Loucy (cell line): ENCODE results near the gene CHCHD5.
"Not testable (repeated sequence)": the region's sequence is repeated elsewhere in the genome, so short reads cannot be mapped to it uniquely, and the experiment has no call there.

Experiments used
- H2AFZ ChIP-seq: fragments of 200-600 bp; sonication (generic); 2 replicates; pipeline ENCODE4 v1.6.0; 2016; ENCODE audit warnings: antibody characterized with exemption, mild to moderate bottlenecking, low read length, moderate library complexity
- H3F3A ChIP-seq: fragments of 200-600 bp; 2 replicates; pipeline ENCODE4 v1.6.0; 2016; ENCODE audit warnings: antibody characterized with exemption, low read depth, mild to moderate bottlenecking
- H3K27me3 ChIP-seq: fragments of 200-600 bp; sonication (generic); 2 replicates; pipeline ENCODE4 v1.6.1; 2014; ENCODE audit warnings: low read length, mild to moderate bottlenecking; ENCODE audit not compliant: insufficient read depth, poor library complexity, severe bottlenecking
- H3K36me3 ChIP-seq: fragments of 200-600 bp; sonication (generic); 2 replicates; pipeline ENCODE4 v1.6.1; 2016; ENCODE audit warnings: low read length; ENCODE audit not compliant: insufficient read depth
- H3K4me1 ChIP-seq: fragments of 200-600 bp; sonication (generic); 2 replicates; pipeline ENCODE4 v1.5.1; 2014; ENCODE audit warnings: low read length, mild to moderate bottlenecking; ENCODE audit not compliant: insufficient read depth, poor library complexity, severe bottlenecking
- H3K4me2 ChIP-seq: fragments of 200-600 bp; sonication (generic); 2 replicates; pipeline ENCODE4 v1.6.0; 2014; ENCODE audit warnings: antibody characterized with exemption, low read length, low read depth, mild to moderate bottlenecking; ENCODE audit not compliant: poor library complexity, severe bottlenecking
- H3K4me3 ChIP-seq: fragments of 200-600 bp; sonication (generic); 2 replicates; pipeline ENCODE4 v1.5.1; 2014; ENCODE audit warnings: low read length, mild to moderate bottlenecking, mixed read lengths; ENCODE audit not compliant: poor library complexity, severe bottlenecking
- H3K79me2 ChIP-seq: fragments of 200-600 bp; sonication (generic); 2 replicates; pipeline ENCODE4 v1.6.1; 2014; ENCODE audit warnings: low read length; ENCODE audit not compliant: insufficient read depth
- H3K9ac ChIP-seq: fragments of 200-600 bp; sonication (generic); 2 replicates; pipeline ENCODE4 v1.6.0; 2014; ENCODE audit warnings: mild to moderate bottlenecking, low read depth, low read length, moderate library complexity; ENCODE audit not compliant: poor library complexity, severe bottlenecking
- H3K9me2 ChIP-seq: fragments of 200-600 bp; sonication (generic); replicated peaks from 2 replicates; pipeline ENCODE4 v1.6.1; 2016; ENCODE audit warnings: low read depth, low read length, mixed read lengths
- H3K9me3 ChIP-seq: fragments of 200-600 bp; sonication (generic); 2 replicates; pipeline ENCODE4 v1.6.1; 2014; ENCODE audit warnings: mild to moderate bottlenecking, antibody characterized with exemption, low read length, low read depth; ENCODE audit not compliant: insufficient read depth
- H4K20me1 ChIP-seq: fragments of 200-600 bp; sonication (generic); 2 replicates; pipeline ENCODE4 v1.6.0; 2014; ENCODE audit warnings: antibody characterized with exemption, low read length, mild to moderate bottlenecking; ENCODE audit not compliant: insufficient read depth, poor library complexity, severe bottlenecking
- EZH2phosphoT487 ChIP-seq: fragments of 200-600 bp; IDR thresholded peaks from 2 replicates; pipeline ENCODE4 v1.6.1; 2018; ENCODE audit warnings: antibody characterized with exemption, mild to moderate bottlenecking, moderate library complexity, borderline replicate concordance
- TF ChIP-seq, protein P1 (sequence below): fragments of 200-600 bp; sonication (generic); conservative IDR thresholded peaks from 2 replicates; pipeline ENCODE4 v1.5.1; 2014; ENCODE audit warnings: mild to moderate bottlenecking, antibody characterized with exemption, low read length

Gene CHCHD5

DNA sequence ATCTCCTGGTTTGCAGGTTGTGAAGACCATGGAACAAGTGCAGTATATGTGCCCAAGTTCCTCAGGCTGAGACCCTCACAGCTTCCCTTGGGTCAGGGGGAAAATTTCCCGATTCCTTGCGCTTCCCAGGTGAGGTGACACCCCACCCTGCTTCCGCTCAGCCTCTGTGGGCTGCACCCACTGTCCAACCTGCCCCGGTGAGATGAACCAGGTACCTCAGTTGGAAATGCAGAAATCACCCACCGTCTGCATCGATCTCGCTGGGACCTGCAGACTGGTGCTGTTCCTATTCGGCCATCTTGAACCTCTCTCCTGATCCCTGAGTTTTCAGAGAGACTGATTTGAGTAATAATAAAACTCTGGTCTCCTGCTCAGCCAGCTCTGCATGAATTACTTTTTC is 30.6 kb downstream of the CHCHD5 start:
- Histone ChIP-seq H3K9me3 (no peaks in the 10 kb centered on the region), H3K9me2 (no peaks in the 10 kb centered on the region), H2AFZ (no peak overlapping the region), H3F3A (no peaks in the 10 kb centered on the region), H3K27me3 (no peaks in the 10 kb centered on the region), H3K9ac (no peak overlapping the region), H4K20me1 (no peaks in the 10 kb centered on the region), H3K4me2 (no peak overlapping the region), H3K36me3 (no peaks in the 10 kb centered on the region), H3K4me3 (no peak overlapping the region), H3K79me2 (no peaks in the 10 kb centered on the region), H3K4me1 (no peaks in the 10 kb centered on the region)
- TF ChIP-seq EZH2phosphoT487: no peak

DNA sequence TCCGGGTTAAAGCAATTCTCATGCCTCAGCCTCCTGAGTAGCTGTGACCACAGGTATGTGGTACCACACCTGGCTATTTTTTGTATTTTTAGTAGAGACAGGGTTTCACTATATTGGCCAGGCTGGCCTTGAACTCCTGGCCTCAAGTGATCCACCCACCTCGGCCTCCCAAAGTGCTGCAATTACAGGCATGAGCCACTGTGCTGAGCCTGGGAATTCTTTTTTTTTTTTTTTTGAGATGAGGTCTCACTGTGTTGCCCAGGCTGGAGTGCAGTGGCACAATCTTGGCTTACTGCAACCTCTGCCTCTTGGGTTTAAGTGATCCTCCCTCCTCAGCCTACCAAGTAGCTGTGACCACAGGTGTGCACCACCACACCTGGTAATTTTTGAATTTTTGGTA is 31.4 kb downstream of the CHCHD5 start:
- H3K27me3 ChIP-seq, H3K9ac ChIP-seq, H3K9me3 ChIP-seq, H2AFZ ChIP-seq, H3K4me3 ChIP-seq, H3K4me1 ChIP-seq, H3K36me3 ChIP-seq, H3F3A ChIP-seq, H3K4me2 ChIP-seq, H3K79me2 ChIP-seq, H4K20me1 ChIP-seq, H3K9me2 ChIP-seq: not testable (repeated sequence)

DNA sequence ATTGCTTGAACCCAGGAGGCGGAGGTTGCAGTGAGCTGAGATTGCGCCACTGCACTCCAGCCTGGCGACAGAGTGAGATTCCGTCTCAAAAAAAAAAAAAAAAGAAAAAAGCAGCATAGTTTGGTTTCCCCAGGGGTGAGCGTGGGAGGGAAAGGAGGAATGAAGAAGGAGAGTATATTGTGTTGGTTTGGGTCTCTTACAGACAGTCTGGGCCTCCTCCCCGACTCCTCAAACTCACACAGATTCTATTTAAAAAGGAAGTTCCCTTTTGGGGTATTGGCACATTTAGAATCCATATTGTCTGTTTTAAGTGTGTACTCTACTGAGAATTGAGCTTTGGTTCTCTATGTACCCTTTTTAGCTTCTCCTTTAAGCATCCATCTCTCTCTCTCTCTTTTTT is 34.0 kb downstream of the CHCHD5 start:
- H3K4me2 ChIP-seq: no peak overlapping the region
- no peak overlapping the region for H3K4me3 ChIP-seq
- H3K9ac ChIP-seq: no peak overlapping the region
- no peaks in the 10 kb centered on the region for H3K79me2 ChIP-seq
- no peaks in the 10 kb centered on the region for H3K9me3 ChIP-seq
- H3K9me2 ChIP-seq: no peaks in the 10 kb centered on the region
- no peaks in the 10 kb centered on the region for H3K36me3 ChIP-seq
- no peaks in the 10 kb centered on the region for H3K27me3 ChIP-seq
- TF ChIP-seq EZH2phosphoT487: no peak
- TF ChIP-seq, protein P1, sequence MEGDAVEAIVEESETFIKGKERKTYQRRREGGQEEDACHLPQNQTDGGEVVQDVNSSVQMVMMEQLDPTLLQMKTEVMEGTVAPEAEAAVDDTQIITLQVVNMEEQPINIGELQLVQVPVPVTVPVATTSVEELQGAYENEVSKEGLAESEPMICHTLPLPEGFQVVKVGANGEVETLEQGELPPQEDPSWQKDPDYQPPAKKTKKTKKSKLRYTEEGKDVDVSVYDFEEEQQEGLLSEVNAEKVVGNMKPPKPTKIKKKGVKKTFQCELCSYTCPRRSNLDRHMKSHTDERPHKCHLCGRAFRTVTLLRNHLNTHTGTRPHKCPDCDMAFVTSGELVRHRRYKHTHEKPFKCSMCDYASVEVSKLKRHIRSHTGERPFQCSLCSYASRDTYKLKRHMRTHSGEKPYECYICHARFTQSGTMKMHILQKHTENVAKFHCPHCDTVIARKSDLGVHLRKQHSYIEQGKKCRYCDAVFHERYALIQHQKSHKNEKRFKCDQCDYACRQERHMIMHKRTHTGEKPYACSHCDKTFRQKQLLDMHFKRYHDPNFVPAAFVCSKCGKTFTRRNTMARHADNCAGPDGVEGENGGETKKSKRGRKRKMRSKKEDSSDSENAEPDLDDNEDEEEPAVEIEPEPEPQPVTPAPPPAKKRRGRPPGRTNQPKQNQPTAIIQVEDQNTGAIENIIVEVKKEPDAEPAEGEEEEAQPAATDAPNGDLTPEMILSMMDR: no peak
- no peaks in the 10 kb centered on the region for H3K4me1 ChIP-seq
- H2AFZ ChIP-seq: no peak overlapping the region
- no peaks in the 10 kb centered on the region for H3F3A ChIP-seq
- no peaks in the 10 kb centered on the region for H4K20me1 ChIP-seq

DNA sequence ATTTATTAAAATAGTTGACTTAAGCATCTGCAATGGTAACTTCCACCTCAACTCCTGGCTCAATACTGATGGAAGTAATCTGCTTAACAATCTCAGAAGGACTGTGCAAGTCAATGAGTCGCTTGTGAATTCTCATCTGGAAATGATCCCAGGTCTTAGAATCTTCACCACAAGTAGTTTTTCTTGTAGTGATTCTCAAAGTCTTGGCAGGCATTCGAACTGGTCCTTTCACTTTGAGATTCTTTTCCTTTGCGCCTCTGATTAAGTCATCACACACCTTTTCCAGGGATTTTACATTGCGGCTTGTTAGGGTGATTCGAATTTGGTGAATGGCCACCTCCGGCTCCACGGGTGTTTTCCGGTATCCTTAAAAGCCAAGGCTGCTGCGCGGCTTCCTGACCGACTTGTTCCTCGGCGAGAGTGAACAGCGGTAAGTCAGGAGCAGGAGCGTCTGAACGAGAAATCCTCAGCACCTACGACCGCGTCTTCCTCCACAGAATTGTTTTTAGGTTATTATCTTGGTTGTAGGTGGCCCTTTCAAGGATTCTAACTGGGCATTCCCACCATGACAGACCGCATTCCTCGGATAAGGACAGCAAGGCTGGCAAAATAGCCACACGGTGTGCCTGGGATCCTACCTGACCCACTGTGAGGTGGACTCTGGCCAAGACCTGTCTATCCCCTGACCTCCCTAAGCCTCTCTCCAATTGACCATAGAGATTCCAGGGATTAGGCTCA is 37.5 kb downstream of the CHCHD5 start:
- no peaks in the 10 kb centered on the region for H3F3A ChIP-seq
- no peaks in the 10 kb centered on the region for H3K79me2 ChIP-seq
- no peaks in the 10 kb centered on the region for H3K9me2 ChIP-seq
- H3K4me3 ChIP-seq: no peak overlapping the region
- no peaks in the 10 kb centered on the region for H3K36me3 ChIP-seq
- H3K4me2 ChIP-seq: no peak overlapping the region
- H4K20me1 ChIP-seq: no peaks in the 10 kb centered on the region
- peaks cover 8% of the 10 kb centered on the region for H3K4me1 ChIP-seq
- H3K27me3 ChIP-seq: no peaks in the 10 kb centered on the region
- no peak for TF ChIP-seq EZH2phosphoT487
- TF ChIP-seq, protein P1: no peak
- no peaks in the 10 kb centered on the region for H3K9me3 ChIP-seq
- no peak overlapping the region for H3K9ac ChIP-seq
- no peak overlapping the region for H2AFZ ChIP-seq
